Neutrophil (primary cell): ENCODE data around the gene THSD4.

Experiments used
- H3K27ac ChIP-seq: fragments of 200-600 bp; sonication (generic); 2 replicates; pipeline ENCODE4 v1.5.1; 2016; ENCODE audit warnings: mild to moderate bottlenecking, moderate library complexity
- H3K27me3 ChIP-seq: fragments of 200-600 bp; sonication (generic); 2 replicates; pipeline ENCODE4 v1.6.0; 2016; ENCODE audit warnings: mild to moderate bottlenecking
- H3K36me3 ChIP-seq: fragments of 200-600 bp; sonication (generic); 2 replicates; pipeline ENCODE4 v1.5.1; 2017
- H3K4me1 ChIP-seq, 2 experiments: fragments of 200-600 bp in 1 of 2; sonication (generic) in 1 of 2; 1 replicate in 1 of 2; 2 replicates in 1 of 2; pipeline versions ENCODE4 v1.5.1 to v1.6.1; 2013 to 2016; ENCODE audit warnings: low read depth in 1 of 2, low read length in 1 of 2, mild to moderate bottlenecking in 1 of 2, moderate library complexity in 1 of 2; ENCODE audit not compliant: control insufficient read depth in 1 of 2, insufficient read depth in 1 of 2
- H3K4me3 ChIP-seq, 2 experiments: fragments of 200-600 bp in 1 of 2; sonication (generic) in 1 of 2; 1 replicate in 1 of 2; 2 replicates in 1 of 2; pipeline ENCODE4 v1.5.1; 2013 to 2016; ENCODE audit warnings: low read depth in 1 of 2, low read length in 1 of 2, mild to moderate bottlenecking in 1 of 2, moderate library complexity in 1 of 2
- H3K9me3 ChIP-seq: fragments of 200-600 bp; sonication (generic); 2 replicates; pipeline ENCODE4 v1.5.1; 2016
- CTCF ChIP-seq: fragments of 200-600 bp; sonication (generic); IDR thresholded peaks from 2 replicates; pipeline ENCODE4 v1.5.1; 2016; ENCODE audit warnings: antibody characterized with exemption

THSD4 gene

GRCh38 chr15:71143373-71144310 lies 28.4 kb downstream of the THSD4 start:
- no peaks in the 10 kb centered on the region for H3K36me3 ChIP-seq
- peaks cover 33% of the 10 kb centered on the region for H3K27me3 ChIP-seq
- no peaks in the 10 kb centered on the region for H3K9me3 ChIP-seq
- H3K27ac ChIP-seq, result no peak overlapping the region
- no peaks in the 10 kb centered on the region for H3K4me1 ChIP-seq
- no peak overlapping the region for H3K4me3 ChIP-seq
- no peak for TF ChIP-seq CTCF

- Histone ChIP-seq H3K36me3 (no peaks in the 10 kb centered on the region), H3K4me3 (no peak overlapping the region), H3K27ac (no peak overlapping the region), H3K4me1 (no peaks in the 10 kb centered on the region), H3K27me3 (peaks cover 18% of the 10 kb centered on the region), H3K9me3 (no peaks in the 10 kb centered on the region)
- no peak for TF ChIP-seq CTCF
Observed at GRCh38 chr15:71145648-71146047, 30.4 kb downstream of the THSD4 start.

- no peak for TF ChIP-seq CTCF
- Histone ChIP-seq H3K4me3 (no peak overlapping the region), H3K9me3 (no peaks in the 10 kb centered on the region), H3K27me3 (peaks cover 15% of the 10 kb centered on the region), H3K36me3 (no peaks in the 10 kb centered on the region), H3K27ac (no peak overlapping the region), H3K4me1 (no peaks in the 10 kb centered on the region)
Observed at GRCh38 chr15:71146580-71146982, 31.3 kb downstream of the THSD4 start.

- Histone ChIP-seq H3K9me3 (no peaks in the 10 kb centered on the region), H3K4me3 (no peak overlapping the region), H3K27ac (no peak overlapping the region), H3K27me3 (peaks cover 15% of the 10 kb centered on the region), H3K36me3 (no peaks in the 10 kb centered on the region), H3K4me1 (no peaks in the 10 kb centered on the region)
- TF ChIP-seq CTCF, result no peak
Observed at GRCh38 chr15:71148048-71148447, 32.8 kb downstream of the THSD4 start.

- Histone ChIP-seq H3K4me1 (no peaks in the 10 kb centered on the region), H3K4me3 (no peak overlapping the region), H3K27ac (no peak overlapping the region), H3K9me3 (no peaks in the 10 kb centered on the region), H3K36me3 (no peaks in the 10 kb centered on the region), H3K27me3 (peaks cover 5% of the 10 kb centered on the region)
- no peak for TF ChIP-seq CTCF
Observed at GRCh38 chr15:71149646-71150557, 34.6 kb downstream of the THSD4 start.
